CD4-positive, alpha-beta T cell treated with Interleukin-4 for 1 hour (primary cell): Measurements from ENCODE around the gene SLC35D1.
"Not testable (repeated sequence)": the region's sequence is repeated elsewhere in the genome, so short reads cannot be mapped to it uniquely, and the experiment has no call there.

Experiments used
- DNase-seq, 2 donors: peaks; one replicate each; pipeline ENCODE4 v3.0.0-alpha.2; 2020 to 2022

SLC35D1 gene

DNA sequence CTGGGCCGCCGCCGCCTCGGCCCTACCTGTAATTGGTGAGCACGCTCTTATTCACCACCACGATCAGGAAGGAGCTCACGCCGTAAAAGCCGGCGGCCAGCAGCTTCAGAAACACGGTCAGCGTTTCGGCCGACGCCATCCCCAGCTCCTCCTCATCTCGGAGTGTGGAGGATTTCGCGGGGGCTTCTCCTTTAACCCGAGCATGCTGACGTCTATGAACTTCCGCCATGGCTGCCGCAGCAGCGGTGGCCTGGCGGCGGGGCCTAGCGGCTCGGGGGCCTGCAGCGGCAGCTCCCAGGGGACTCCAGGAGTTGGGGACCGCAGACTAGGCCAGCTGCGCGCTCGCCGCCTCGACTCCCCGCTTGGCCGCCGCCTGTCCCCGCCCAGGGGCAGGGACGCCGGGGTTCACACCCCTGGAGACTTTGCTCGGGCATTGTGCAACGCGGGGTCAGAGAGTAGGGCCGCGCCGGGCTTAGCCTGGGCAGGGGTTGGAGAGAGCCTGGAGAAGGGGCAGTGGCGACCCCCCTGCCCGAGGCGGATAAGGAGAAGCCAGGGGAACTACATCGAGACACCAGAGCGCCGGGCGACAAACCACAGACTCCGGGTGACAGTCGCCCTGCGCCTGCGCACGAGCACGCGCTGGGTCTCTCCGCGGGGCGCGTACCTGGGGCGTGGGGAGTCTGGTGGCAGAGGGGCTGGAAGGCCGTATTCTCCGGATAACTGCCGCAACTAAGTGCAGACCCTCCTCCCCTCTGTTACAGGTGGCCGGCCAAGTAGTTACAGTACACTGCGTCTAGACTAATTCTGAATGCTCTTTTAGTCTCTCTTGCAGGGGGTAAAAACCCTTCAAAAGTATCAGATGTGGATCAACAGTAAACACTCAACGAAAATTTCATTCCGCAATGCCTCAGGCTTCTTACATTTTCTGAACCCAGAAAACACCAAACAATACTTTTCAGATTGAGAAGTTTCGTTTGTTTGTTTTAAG is at the start of gene SLC35D1:
SLC35D1 (minus strand) TSS at position 364 of the 988 bp plus-strand sequence; CDS start at position 229, 135 bp downstream.
- DNase-seq = peak; percentile 75 to 80

GRCh38 chr1:67103548-67103947 is 49.6 kb upstream of the SLC35D1 start:
- DNase-seq = no peak

GRCh38 chr1:67100833-67101232 is 46.9 kb upstream of the SLC35D1 start:
- DNase-seq = no peak

- no peak for DNase-seq
These were observed 43.4 kb upstream of the SLC35D1 start for GRCh38 chr1:67097305-67097704.

DNA sequence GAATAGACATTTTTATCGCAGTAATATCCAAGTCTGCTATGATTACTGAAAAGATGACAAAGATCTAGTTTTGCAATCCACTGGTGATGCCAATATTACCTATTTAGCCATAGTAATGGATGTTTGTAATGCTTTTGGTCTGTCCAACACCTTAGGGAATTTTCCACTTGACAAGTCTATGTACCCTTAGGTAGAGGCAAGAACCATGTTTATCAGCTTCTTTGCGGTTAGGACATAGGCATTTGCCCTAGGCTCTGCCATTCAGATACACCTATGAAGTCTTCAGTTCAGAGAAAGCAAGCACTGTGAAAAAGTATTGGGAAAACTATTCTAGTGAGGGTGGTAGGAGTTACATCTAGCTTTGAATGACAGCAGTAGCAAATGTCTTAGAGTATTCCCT is 40.2 kb upstream of the SLC35D1 start:
- DNase-seq = no peak

GRCh38 chr1:67089685-67090208 is 35.8 kb upstream of the SLC35D1 start:
- no peak for DNase-seq

- no peak for DNase-seq
These were observed 34.5 kb upstream of the SLC35D1 start for GRCh38 chr1:67088440-67088839.

DNA sequence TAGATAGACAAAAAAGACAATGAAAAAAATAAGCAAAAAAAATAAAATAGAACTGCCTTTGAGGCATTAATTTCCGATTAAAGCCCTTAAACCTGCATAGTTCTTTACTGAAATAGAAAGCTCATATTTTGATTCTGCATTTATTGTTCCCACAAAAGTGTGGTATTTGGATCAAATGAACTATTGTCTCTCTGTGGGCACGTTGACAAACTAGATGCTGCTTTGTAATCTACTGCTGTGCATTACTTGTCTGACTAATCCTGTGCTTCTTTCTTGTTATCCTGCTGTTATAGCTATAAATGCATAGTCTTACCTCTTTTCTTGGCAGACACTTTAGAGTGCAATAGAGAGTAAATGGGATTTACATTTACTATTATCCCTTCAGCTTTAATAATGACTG is 31.4 kb upstream of the SLC35D1 start:
- no peak for DNase-seq

- DNase-seq = no peak
These were observed 30.9 kb upstream of the SLC35D1 start for GRCh38 chr1:67084765-67085318.

DNA sequence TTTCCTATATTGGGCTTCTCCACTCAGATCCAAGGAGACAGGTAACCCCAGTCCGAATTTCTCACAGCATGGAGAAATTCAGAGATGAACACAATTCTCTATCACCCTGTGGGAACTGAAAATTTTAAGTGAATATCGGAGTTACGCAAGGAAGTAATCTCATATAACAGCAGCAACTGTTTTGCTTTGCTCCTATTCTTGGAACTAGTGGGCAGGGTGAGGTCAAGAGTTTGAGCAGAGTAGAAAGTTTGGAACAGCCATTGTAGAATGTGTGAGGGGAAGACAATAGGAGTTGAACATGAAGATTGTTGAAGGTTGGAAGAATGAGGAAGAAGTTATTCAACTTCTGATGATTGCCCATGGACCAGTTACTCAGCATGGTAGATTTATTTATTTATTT is 24.3 kb upstream of the SLC35D1 start:
- DNase-seq = no peak

GRCh38 chr1:67077593-67077992 is 23.6 kb upstream of the SLC35D1 start:
- DNase-seq = no peak

DNA sequence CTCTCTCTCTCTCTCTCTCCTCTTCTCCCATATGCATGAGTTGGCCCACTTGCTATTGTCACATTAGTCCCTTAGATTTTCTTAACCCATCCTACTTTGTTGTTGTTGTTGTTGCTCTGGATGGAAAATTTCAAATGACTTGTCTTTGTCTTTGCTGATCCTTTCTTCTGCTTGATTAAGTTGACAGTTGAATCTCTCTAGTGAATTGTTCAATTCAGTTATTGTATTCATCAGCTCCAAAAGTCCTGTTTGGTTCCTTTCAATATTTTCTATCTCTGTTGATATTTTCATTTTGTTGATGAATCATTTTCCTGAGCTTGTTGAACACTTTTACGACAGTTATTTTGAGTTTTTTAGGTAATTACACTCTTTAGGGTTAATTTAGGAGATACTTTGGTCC is 18.8 kb upstream of the SLC35D1 start:
- no peak for DNase-seq

GRCh38 chr1:67067655-67068054 is 13.7 kb upstream of the SLC35D1 start:
- not testable (repeated sequence) for DNase-seq

DNA sequence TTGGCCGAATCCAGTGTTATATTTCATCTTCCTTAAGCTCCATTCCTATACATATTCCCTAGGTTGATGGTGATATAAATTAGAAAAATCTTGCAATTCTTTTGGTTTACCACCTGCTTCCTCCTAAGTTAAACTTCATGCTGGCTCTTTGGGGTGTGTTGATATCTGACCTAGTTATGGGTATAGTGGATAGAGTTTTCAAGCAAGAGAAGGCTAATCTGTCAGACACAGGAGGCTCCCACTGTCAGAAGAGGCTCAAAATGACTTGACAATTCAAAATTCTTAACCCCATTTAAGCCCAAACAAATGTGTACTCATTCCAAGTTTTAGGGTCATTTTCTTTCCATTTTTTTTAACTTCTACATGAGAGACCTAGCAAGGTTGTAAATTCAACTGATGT is 8.5 kb upstream of the SLC35D1 start:
- no peak for DNase-seq

DNA sequence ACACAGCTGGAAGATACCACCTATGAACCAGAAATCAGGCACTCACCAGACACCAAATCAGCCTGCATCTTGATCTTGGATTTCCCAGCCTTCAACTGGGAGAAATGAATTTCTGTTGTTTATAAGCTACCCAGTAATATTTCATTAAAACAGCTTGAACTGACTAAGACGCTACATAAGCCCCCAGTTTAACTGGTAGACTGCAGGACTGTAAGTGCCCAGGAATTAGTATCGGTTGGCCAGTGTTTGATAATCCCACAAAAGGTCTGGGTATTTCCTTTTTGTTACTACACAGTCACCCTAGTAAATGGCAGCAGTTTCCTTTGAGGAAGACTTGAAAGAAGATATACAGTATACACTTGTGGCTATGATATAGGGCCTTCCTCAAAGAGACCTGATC is 7.3 kb upstream of the SLC35D1 start:
- DNase-seq = no peak

- DNase-seq = no peak
These were observed 6.9 kb upstream of the SLC35D1 start for GRCh38 chr1:67060811-67061218.

GRCh38 chr1:67059346-67059745 is 5.4 kb upstream of the SLC35D1 start:
- no peak for DNase-seq

- DNase-seq = no peak
These were observed 4.8 kb upstream of the SLC35D1 start for GRCh38 chr1:67058761-67059160.

DNA sequence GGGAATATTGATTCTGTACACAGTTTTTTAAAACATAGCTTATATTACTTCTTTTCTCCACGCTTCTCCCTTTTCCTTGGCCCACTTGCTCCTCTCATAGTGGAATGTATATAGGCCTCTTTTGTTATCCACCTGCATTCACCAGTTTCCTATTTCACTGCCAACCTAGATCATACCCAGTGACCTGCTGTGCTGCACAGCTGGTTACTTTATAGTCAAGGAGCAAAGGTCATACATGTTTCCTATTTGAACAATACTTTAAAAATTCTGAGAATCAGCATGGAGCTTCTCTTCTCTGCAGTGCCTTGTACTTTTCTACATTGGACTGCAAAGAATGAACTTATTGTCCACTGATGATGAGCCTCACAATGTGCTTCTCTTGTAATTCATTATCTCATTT is 4.3 kb upstream of the SLC35D1 start:
- no peak for DNase-seq

DNA sequence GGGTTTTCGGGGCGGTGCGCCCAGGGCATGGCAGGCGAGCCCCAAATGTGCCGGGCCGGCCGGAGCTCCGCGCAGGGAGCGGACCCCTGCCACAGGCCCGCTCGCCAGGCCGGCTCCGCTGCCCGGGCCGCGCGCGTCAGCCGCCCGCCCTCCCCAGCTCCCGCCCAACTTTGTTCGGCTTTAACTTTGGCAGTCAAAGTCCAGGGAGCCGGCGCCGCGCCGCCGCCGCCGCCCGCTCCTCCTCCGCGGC is 488 bp downstream of the SLC35D1 start:
- no peak for DNase-seq

DNA sequence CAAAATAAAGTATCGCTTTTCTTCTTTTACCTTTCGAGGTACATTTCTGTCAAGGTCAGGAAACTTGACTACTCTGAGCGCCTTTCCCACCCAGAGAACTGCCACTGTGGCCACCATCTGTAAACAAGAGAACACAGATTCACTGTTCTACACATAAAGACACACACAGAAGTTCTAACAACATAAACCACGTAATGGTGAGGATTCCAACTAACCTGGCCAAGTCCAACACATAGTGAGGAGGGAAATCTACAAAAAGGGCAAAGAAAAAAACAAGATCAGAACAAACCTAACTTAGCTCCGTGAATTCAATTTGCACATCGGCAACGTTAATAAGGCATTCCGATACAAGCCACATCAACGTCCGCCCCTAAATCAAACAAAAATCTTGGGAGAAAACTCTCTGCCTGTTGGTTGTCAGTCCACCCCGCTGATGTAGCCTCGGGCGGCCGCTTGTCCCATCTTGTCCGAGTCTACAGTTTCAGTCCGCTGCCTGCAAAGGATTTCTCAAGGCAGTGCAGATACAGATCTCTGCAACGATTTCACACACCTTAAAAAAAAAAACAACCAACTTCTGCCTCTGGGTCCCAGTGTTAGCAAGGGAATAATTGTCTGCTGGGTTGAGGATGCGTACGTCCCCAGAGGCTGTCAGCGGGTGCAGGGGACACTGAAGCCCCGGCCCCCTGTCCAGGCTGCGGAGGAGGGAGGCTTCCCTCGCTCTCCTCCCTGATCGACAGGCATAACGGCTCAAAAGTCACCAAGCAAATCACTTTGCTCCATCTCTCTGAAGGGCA is 1.0 kb downstream of the SLC35D1 start:
- peak; percentile 13 to 49 for DNase-seq

DNA sequence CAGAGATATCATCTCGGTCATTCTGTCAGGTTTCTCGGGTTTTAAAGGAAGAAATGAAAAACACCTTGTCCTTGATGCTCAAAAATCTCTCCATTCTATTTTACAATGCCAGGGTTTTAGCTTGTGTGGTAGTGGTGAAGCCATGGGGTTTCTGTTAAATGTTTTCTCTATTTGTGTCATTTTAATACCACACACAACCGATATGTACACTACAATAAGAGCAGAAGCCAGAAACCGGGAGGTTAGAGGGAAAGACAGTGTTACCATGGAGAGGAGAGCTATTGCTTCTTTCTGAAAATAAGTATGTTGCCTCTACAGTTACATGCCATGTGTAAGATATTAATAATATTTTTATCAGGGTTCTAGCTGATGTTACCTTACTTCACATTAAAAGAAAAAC is 2.8 kb downstream of the SLC35D1 start:
- no peak for DNase-seq

GRCh38 chr1:67044631-67045270 is 9.2 kb downstream of the SLC35D1 start:
- no peak for DNase-seq
